IPS-15b (cell line): ENCODE results near the gene ARID4B.
A peak's percentile ranks its signal among the peaks of the same experiment; 100 is the strongest.
"Not testable (repeated sequence)": the region's sequence is repeated elsewhere in the genome, so short reads cannot be mapped to it uniquely, and the experiment has no call there.

ENCODE experiments used
- H3K27me3 ChIP-seq: one replicate; pipeline ENCODE4 v1.6.1; 2013; ENCODE audit warnings: low read length; ENCODE audit not compliant: control insufficient read depth, insufficient read depth
- H3K36me3 ChIP-seq: one replicate; pipeline ENCODE4 v1.6.1; 2013; ENCODE audit warnings: low read length; ENCODE audit not compliant: control insufficient read depth, insufficient read depth
- H3K4me1 ChIP-seq: one replicate; pipeline ENCODE4 v1.6.1; 2013; ENCODE audit warnings: mild to moderate bottlenecking, low read length; ENCODE audit not compliant: control insufficient read depth, insufficient read depth
- H3K4me3 ChIP-seq: one replicate; pipeline ENCODE4 v1.5.1; 2013; ENCODE audit warnings: low read depth, low read length
- H3K9ac ChIP-seq: one replicate; pipeline ENCODE4 v1.6.1; 2013; ENCODE audit warnings: low read depth, mild to moderate bottlenecking, low read length
- H3K9me3 ChIP-seq: one replicate; pipeline ENCODE4 v1.6.1; 2013; ENCODE audit warnings: mild to moderate bottlenecking, low read length; ENCODE audit not compliant: control insufficient read depth, insufficient read depth

ARID4B gene

GRCh38 chr1:235203428-235203827 is 124.6 kb downstream of the ARID4B start:
- H3K4me3 ChIP-seq, result no peak overlapping the region
- no peaks in the 10 kb centered on the region for H3K27me3 ChIP-seq
- H3K9ac ChIP-seq, result no peak overlapping the region
- peaks cover 2% of the 10 kb centered on the region for H3K4me1 ChIP-seq
- no peaks in the 10 kb centered on the region for H3K36me3 ChIP-seq
- no peaks in the 10 kb centered on the region for H3K9me3 ChIP-seq

DNA sequence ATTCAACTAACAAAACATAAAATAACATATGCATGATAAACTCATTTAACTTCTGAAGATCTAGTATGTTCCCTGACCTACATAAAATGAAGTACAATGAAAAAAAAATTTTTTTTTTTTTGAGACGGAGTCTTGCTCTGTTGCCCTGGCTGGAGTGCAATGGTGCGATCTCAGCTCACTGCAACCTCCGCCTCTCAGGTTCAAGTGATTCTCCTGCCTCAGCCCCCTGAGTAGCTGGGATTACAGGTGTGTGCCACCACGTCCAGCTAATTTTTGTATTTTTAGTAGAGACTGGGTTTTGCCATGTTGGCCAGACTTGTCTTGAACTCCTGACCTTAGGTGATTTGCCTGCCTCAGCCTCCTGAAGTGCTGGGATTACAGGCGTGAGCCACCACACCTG is 125.5 kb downstream of the ARID4B start:
- not testable (repeated sequence) for H3K36me3 ChIP-seq, H3K4me1 ChIP-seq

GRCh38 chr1:235199441-235199840 is 128.5 kb downstream of the ARID4B start:
- Histone ChIP-seq H3K4me3 (no peak overlapping the region), H3K27me3 (no peaks in the 10 kb centered on the region), H3K4me1 (peaks cover 2% of the 10 kb centered on the region), H3K9ac (no peak overlapping the region), H3K9me3 (no peaks in the 10 kb centered on the region), H3K36me3 (no peaks in the 10 kb centered on the region)

More for the DNA sequence above, 125.5 kb downstream of the ARID4B start:
- H3K9ac ChIP-seq, H3K27me3 ChIP-seq, H3K9me3 ChIP-seq, H3K4me3 ChIP-seq: not testable (repeated sequence)

- Histone ChIP-seq H3K4me1 (no peaks in the 10 kb centered on the region), H3K4me3 (no peak overlapping the region), H3K9me3 (no peaks in the 10 kb centered on the region), H3K27me3 (no peaks in the 10 kb centered on the region), H3K36me3 (peaks cover 3% of the 10 kb centered on the region), H3K9ac (no peak overlapping the region)
Observed at GRCh38 chr1:235190431-235190830, 137.5 kb downstream of the ARID4B start.

DNA sequence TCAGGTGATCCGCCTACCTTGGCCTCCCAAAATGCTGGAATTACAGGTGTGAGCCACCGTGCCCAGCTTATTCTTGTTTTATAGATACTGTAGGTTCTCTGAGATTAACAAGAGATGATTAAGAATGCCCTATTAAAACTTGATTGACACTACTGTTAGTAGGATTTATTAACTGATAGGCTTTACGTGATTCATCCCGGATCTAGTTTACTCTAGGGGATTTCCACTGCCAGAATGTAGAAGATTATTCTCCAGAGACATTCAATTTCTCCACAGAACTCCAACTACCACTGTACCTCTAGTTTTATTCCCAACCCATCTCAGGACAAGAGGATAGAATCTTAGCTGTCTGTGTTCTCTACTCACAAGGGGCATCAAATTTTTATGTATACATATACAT is 140.7 kb downstream of the ARID4B start:
- no peaks in the 10 kb centered on the region for H3K27me3 ChIP-seq
- no peaks in the 10 kb centered on the region for H3K4me1 ChIP-seq
- no peaks in the 10 kb centered on the region for H3K9me3 ChIP-seq
- H3K4me3 ChIP-seq, result no peak overlapping the region
- no peaks in the 10 kb centered on the region for H3K36me3 ChIP-seq
- no peak overlapping the region for H3K9ac ChIP-seq

DNA sequence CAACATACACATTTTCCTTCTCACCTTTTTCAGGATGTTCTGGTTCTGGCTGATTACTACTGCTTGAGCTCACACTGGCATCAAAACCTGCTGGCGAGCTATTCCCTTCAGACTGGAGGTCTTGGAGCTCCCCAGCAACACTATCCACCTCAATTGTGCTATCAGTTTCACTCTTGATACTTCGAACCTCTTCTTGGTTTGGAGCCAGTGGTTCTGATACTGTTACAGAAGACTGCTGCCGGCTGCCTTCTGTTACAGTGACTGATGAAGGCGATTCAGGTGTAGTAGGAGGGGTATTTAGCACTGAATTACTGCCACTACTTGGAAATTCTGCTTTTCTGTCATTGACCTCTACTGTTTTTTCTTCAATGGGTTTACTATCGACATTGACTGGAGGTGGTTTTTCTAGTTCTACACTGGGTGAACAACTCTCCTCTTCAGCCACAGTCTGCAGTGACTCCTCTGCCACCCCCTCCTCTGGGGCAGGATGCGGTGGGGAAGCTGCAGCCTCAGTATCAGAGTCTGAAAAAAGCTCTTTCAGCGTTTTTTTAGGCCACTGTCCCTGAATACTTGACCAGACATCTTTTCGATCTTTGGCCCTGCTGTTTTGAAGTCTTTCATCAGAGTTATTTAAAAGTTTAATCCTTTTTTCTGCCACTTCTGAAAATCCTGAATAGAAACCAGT is 146.3 kb downstream of the ARID4B start:
- no peak overlapping the region for H3K4me3 ChIP-seq
- H3K4me1 ChIP-seq, result no peaks in the 10 kb centered on the region
- H3K36me3 ChIP-seq, result no peaks in the 10 kb centered on the region
- H3K27me3 ChIP-seq, result no peaks in the 10 kb centered on the region
- H3K9ac ChIP-seq, result no peak overlapping the region
- H3K9me3 ChIP-seq, result no peaks in the 10 kb centered on the region

- Histone ChIP-seq H3K27me3 (no peaks in the 10 kb centered on the region), H3K4me1 (no peaks in the 10 kb centered on the region), H3K36me3 (peaks cover 3% of the 10 kb centered on the region)
Observed at GRCh38 chr1:235180916-235181460, 147.0 kb downstream of the ARID4B start.

GRCh38 chr1:235176486-235176885 is 151.5 kb downstream of the ARID4B start:
- Histone ChIP-seq H3K9ac (no peak overlapping the region), H3K36me3 (peaks cover 3% of the 10 kb centered on the region), H3K4me1 (no peaks in the 10 kb centered on the region)

More at GRCh38 chr1:235180916-235181460, 147.0 kb downstream of the ARID4B start:
- Histone ChIP-seq H3K4me3 (no peak overlapping the region), H3K9ac (no peak overlapping the region), H3K9me3 (no peaks in the 10 kb centered on the region)

DNA sequence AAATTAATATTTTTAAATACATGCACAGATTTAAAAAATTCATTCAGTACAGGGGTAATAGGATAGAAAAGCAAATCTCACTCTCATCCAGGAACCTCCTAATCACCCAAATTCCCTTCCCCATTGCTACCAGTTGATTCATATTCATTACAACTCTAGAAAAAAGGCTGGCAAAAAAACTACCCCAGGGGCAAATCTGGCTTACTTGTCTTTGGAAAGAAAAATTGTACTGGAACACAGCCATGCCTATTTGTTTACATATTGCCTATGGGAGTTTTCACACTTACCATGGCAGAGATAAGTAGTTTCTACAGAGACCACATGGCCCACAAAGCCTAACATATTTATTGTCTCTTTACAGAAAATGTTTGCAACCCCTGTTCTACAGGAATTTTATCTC is 158.0 kb downstream of the ARID4B start:
- no peaks in the 10 kb centered on the region for H3K36me3 ChIP-seq
- no peaks in the 10 kb centered on the region for H3K4me1 ChIP-seq
- no peaks in the 10 kb centered on the region for H3K9me3 ChIP-seq
- H3K4me3 ChIP-seq, result no peak overlapping the region
- no peak overlapping the region for H3K9ac ChIP-seq
- no peaks in the 10 kb centered on the region for H3K27me3 ChIP-seq

More at GRCh38 chr1:235176486-235176885, 151.5 kb downstream of the ARID4B start:
- Histone ChIP-seq H3K4me3 (no peak overlapping the region), H3K9me3 (no peaks in the 10 kb centered on the region), H3K27me3 (no peaks in the 10 kb centered on the region)

DNA sequence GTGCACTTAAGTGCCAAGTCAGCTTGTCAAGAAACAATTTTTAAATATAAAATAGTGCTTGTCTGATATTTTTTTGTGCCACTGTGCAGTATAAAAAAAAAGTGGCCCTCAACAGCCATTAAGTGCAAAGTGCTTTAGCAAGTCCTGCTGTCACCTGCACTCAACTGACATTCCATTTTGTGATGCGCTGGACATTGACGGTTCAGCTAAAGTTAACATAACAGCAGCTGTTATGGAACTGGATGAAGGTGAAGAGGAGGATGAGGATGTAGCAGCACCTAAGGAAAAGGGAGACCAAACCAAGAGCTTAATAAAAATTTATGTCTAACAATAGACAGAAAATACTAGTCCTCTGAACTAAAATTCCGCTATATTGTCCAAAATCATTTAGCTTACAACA is 159.6 kb downstream of the ARID4B start:
- no peaks in the 10 kb centered on the region for H3K36me3 ChIP-seq
- H3K4me1 ChIP-seq, result no peaks in the 10 kb centered on the region
- no peaks in the 10 kb centered on the region for H3K9me3 ChIP-seq

DNA sequence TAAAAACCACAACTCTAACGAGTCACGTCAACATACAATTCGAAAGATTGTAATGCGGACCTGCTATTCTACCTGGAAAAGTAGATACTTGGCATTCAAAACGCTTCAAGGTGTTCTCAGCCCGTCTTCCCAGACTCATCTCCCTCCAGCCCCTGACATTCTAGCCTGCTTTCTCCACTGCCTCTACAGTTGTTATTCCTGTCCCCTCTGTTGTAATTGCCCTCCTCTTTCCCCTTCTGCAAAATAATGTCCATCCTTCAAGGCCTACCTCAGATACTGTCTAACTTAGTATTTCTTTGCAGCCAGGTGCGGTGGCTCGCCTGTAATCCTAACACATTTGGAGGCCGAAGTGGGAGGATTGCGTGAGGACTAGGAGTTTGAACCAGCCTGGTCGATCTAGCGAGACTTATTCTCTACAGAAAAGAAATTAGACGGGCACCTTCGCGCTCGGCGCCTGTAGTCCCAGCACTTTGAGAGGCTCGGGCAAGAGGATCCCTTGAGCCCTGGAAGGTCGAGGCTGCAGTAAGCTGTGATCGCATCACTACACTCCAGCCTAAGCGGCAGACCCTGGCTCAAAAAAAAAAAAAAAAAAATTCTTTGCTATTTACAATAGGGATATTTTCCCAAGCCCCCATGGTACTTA is 166.2 kb downstream of the ARID4B start:
- peak overlapping the region; percentile 87 for H3K4me3 ChIP-seq

More for the DNA sequence above, 159.6 kb downstream of the ARID4B start:
- Histone ChIP-seq H3K9ac (no peak overlapping the region), H3K27me3 (no peaks in the 10 kb centered on the region), H3K4me3 (no peak overlapping the region)

More for the DNA sequence above, 166.2 kb downstream of the ARID4B start:
- H3K9ac ChIP-seq, result peak overlapping the region; percentile 83
- H3K27me3 ChIP-seq, result no peaks in the 10 kb centered on the region
- no peaks in the 10 kb centered on the region for H3K4me1 ChIP-seq
- no peaks in the 10 kb centered on the region for H3K9me3 ChIP-seq
- H3K36me3 ChIP-seq, result peaks cover 5% of the 10 kb centered on the region
